SJCRH30 (cell line): ENCODE measurements around the gene VSTM4. TPM values are rescaled to one million over a fixed set of nuclear protein-coding genes. Genes with fewer than 3 reads are reported as not detected.

Experiments
- DNase-seq, 2 experiments: peaks; one replicate each; pipeline ENCODE4 v3.0.0-alpha.2; 2015 to 2020
- H3K27ac ChIP-seq: fragments of 250-450 bp; sonication (Bioruptor Pico); 2 replicates; pipeline ENCODE4 v1.5.1; 2020; ENCODE audit warnings: mild to moderate bottlenecking, moderate library complexity
- H3K27me3 ChIP-seq: fragments of 250-450 bp; sonication (Bioruptor Pico); 2 replicates; pipeline ENCODE4 v1.5.1; 2020; ENCODE audit warnings: mild to moderate bottlenecking, moderate library complexity
- H3K36me3 ChIP-seq: fragments of 250-450 bp; sonication (Bioruptor Pico); 2 replicates; pipeline ENCODE4 v1.5.1; 2020; ENCODE audit warnings: mild to moderate bottlenecking, moderate library complexity
- H3K4me1 ChIP-seq: fragments of 250-450 bp; sonication (Bioruptor Pico); 2 replicates; pipeline ENCODE4 v1.5.1; 2020; ENCODE audit warnings: mild to moderate bottlenecking, moderate library complexity
- H3K4me3 ChIP-seq: fragments of 250-450 bp; sonication (Bioruptor Pico); 2 replicates; pipeline ENCODE4 v1.5.1; 2020; ENCODE audit warnings: mild to moderate bottlenecking, moderate library complexity
- H3K9me3 ChIP-seq: fragments of 250-450 bp; sonication (Bioruptor Pico); replicated peaks from 2 replicates; pipeline ENCODE4 v1.5.1; 2020; ENCODE audit warnings: mild to moderate bottlenecking, moderate library complexity
- total RNA-seq: library from RNA; depleted of rRNA; stranded (reverse); fragments of >200 nt; shearing (Covaris generic); gene quantifications from 2 replicates; pipeline ENCODE4 v1.2.3, GENCODE V29; 2014; rRNA removed

Gene VSTM4
- total RNA-seq, 1 experiment from 2014 or later = 7.2 TPM

DNA sequence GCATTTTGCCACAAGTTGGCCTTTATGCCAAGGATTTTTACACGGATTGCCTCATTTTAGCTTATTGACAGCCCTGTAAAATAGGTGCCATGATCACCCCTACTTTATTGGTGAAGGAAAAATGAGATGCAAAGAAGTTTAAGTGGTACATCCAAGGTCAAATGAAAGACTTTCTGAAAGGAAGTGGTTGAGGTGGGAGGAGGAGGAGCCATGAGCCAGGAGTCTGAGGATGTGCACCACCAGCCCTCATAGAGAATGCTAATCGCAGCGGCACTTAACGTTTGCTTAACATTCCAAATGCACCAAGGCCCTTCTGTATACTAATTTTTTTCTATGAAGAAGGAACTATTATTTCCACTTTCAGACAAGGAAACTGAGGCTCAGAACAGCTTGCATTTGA lies 144.7 kb downstream of the VSTM4 start:
- no peak overlapping the region for H3K4me3 ChIP-seq
- H3K4me1 ChIP-seq = no peaks in the 10 kb centered on the region
- H3K9me3 ChIP-seq = no peaks in the 10 kb centered on the region
- H3K27me3 ChIP-seq = no peaks in the 10 kb centered on the region
- no peaks in the 10 kb centered on the region for H3K36me3 ChIP-seq
- H3K27ac ChIP-seq = no peak overlapping the region
- DNase-seq = no peak

DNA sequence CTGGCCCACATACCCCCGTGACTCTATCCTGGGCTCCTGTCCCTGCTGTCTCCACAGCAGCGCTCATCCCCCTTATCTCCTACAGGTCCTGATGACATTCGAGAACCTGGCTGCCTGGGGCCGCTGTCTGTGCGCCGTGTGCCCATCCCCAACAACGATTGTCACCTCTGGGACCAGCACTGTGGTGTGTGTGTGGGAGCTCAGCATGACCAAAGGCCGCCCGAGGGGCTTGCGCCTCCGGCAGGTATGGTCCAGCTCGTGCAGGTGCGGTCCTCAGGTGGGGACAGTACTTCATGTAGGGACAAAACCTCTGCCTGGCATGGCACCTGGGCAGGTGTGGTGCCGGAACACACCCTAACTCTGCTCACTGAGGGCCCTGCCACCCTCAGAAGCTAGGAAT lies 145.3 kb downstream of the VSTM4 start:
- no peak overlapping the region for H3K27ac ChIP-seq
- no peak for DNase-seq
- no peaks in the 10 kb centered on the region for H3K36me3 ChIP-seq
- H3K4me1 ChIP-seq = no peaks in the 10 kb centered on the region
- H3K4me3 ChIP-seq = no peak overlapping the region
- H3K9me3 ChIP-seq = no peaks in the 10 kb centered on the region
- no peaks in the 10 kb centered on the region for H3K27me3 ChIP-seq

DNA sequence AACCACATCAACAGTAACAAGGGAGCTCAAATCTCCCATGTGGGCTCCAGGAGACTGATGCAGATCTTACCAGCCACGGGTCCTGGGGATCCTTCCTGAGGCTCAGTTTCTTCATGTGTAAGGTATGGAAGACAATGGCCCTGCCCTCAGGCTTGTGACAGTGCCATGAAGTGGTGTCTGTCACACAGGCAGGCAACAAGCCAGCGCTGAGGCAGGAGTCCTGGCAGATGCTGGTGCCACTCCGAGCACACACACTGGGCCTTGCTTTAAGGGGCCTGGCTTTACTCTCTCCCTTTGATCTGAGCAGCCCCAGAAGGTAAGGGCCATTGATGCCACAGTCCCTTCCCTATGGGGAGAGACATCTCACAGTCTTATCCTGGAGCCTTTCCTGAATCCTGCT lies 147.3 kb downstream of the VSTM4 start:
- Histone ChIP-seq H3K4me3 (no peak overlapping the region), H3K36me3 (no peaks in the 10 kb centered on the region)
- no peak for DNase-seq

DNA sequence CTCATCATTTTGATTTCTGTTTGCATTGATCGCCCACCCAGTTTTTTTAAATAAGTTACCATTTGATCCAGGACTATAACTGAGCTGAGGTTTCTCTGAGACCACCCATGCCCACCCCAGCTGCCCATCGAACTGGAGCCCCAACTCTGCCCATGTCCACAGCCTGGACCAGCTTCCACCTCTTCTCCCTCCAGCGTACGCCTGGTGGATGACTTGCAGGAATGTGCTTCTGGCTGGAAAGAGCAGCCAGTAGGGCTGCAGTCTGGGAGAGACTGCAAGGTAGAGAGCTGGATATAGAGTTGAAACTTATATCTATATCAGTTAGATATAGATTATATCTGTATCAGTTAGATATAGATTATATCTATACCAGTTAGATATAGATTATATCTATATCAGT lies 149.9 kb downstream of the VSTM4 start:
- Histone ChIP-seq H3K36me3 (no peaks in the 10 kb centered on the region), H3K4me1 (no peaks in the 10 kb centered on the region), H3K4me3 (no peak overlapping the region), H3K27ac (no peak overlapping the region), H3K27me3 (no peaks in the 10 kb centered on the region), H3K9me3 (no peaks in the 10 kb centered on the region)
- DNase-seq = no peak

More for the DNA sequence above, 147.3 kb downstream of the VSTM4 start:
- Histone ChIP-seq H3K27ac (no peak overlapping the region), H3K4me1 (no peaks in the 10 kb centered on the region), H3K27me3 (no peaks in the 10 kb centered on the region), H3K9me3 (no peaks in the 10 kb centered on the region)

Other genes starting within 250 kb of the VSTM4 start
- gene LRRC18, start 175.7 kb downstream of the VSTM4 start, total RNA-seq = not detected in 2 replicates
- not detected in 2 replicates for gene FAM170B, start 18.5 kb upstream of the VSTM4 start, total RNA-seq
- 2.1 and 2.5 TPM in 2 replicates for gene TMEM273, start 72.9 kb upstream of the VSTM4 start, total RNA-seq
- gene C10orf71, start 183.6 kb upstream of the VSTM4 start, total RNA-seq = 4.5 and 6.6 TPM in 2 replicates